NT2/D1 (cell line): Measurements from ENCODE around the gene ATP1A2.

Experiments used
- YY1 ChIP-seq: IDR thresholded peaks from 2 replicates; pipeline ENCODE4 v1.6.1; 2011; ENCODE audit not compliant: insufficient read length, insufficient read depth
- ZNF274 ChIP-seq: IDR thresholded peaks from 2 replicates; pipeline ENCODE4 v1.6.1; 2011; ENCODE audit warnings: mild to moderate bottlenecking, low read depth, low read length

GRCh38 chr1:160089883-160090282 is 25.7 kb upstream of the ATP1A2 start:
- TF ChIP-seq ZNF274 (no peak), YY1 (no peak)
